Right renal cortex interstitium (tissue), 3 donors: Measurements from ENCODE around the gene RYK. TPM values are rescaled to one million over a fixed set of nuclear protein-coding genes. Genes with fewer than 3 reads are reported as not detected.
"Not testable (repeated sequence)": the region's sequence is repeated elsewhere in the genome, so short reads cannot be mapped to it uniquely, and the experiment has no call there.

ENCODE experiments used
- DNase-seq, 3 donors: peaks; one replicate each; pipeline ENCODE4 v3.0.0-alpha.2; 2013; ENCODE audit warnings: low read depth in 3 of 3, low spot score in 2 of 3
- polyA plus RNA-seq, 3 donors: library from polyadenylated mRNA; unstranded; fragments of 120-200 nt; gene quantifications; one replicate each; pipeline ENCODE4 v1.2.1, GENCODE V29; 2013; ENCODE audit not compliant: insufficient read length in 3 of 3

Gene RYK
- polyA plus RNA-seq, 3 donors: 95.0 to 106 (median 105) TPM

DNA sequence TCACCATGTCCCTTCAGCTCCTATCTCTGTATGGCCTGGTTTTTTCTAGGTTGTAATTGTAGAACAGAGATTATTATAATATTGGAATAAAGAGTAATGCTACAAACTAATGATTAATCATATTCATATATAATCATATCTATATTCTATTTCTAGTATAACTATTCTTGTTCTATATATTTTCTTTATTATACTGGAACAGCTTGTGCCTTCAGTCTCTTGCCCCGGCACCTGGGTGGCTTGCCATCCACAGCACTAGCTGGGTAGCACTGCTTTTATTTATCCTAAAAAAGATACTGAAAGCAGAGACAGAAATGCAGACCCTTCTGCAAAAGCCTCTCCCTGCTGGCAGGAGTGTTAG lies 25.9 kb downstream of the RYK start:
- not testable (repeated sequence) for DNase-seq

DNA sequence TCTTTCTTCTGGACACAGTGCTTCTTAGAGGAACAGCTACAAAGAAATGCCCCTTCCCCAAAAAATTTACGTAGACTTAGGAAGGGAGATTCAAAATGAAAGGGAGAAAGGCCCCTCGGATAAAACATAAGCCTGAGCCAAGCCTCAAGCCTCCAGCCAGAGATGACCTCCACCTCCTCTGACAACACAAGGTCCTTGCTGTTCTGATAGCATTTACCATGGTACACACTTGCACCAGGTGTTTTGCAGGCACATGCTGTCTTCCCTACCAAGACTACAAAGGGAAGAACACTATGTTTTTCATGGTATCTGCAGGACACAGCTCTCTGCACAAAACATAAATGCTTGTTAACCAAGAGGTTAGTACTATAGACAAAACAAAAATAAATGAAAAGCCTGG lies 27.8 kb downstream of the RYK start:
- DNase-seq: no peak

DNA sequence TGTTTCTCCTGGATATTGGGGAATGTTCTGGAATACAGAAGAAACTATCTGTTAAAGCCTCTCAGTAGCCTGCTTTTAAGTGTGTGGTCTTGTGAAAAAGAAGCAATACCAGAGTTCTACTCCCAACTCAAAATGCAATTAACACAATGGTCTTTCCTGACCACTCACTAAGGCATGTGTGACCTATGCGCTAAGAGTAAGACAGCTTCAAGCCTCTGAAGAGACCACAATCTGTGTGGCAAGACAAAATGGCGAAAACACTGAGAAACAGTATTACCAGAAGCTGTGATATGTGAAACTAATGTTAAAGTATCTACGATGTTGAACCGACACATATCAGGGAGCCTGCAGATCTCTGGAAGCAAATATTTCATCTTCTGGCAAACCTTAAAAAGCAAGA lies 33.8 kb downstream of the RYK start:
- DNase-seq: no peak

DNA sequence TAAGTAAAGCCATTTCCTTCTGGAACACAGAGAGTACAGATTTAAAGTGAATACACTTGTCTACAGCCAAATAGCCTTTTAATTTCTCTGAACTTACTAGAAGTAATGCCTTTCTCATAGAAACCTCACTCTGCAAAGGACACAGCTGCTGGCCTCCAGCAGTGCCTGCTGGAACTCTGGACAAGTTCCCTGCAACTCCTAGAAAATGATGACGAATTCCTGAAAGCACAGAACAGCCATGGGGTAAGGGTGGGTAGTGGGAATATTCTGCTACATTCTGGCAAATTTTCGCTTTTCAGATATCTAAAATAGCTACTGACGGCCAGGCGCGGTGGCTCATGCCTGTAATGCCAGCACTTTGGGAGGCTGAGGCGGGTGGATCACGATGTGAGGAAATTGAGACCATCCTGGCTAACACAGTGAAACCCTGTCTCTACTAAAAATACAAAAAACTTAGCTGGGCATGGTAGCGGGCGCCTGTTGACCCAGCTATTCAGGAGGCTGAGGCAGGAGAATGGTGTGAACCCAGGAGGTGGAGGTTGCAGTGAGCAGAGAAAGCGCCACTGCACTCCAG lies 34.4 kb downstream of the RYK start:
- no peak for DNase-seq

DNA sequence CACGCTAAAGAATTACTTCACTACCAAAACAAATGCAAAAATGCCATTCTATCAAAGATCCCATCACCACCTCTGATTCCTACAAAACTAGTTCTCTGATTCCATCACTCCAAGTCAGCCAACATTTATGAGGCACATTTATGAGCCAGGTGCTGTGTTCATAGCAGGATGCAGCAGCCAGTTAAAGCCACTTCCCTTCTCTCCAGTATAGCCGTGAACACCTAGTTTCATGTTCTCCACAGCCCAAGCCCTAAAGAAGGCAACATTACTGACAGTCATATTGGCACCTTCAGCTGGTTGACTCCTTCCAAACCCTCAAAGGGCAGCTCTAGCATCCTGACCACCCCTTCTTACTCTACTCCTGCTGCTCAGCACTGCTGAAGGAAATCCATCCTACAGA lies 36.4 kb downstream of the RYK start:
- no peak for DNase-seq

DNA sequence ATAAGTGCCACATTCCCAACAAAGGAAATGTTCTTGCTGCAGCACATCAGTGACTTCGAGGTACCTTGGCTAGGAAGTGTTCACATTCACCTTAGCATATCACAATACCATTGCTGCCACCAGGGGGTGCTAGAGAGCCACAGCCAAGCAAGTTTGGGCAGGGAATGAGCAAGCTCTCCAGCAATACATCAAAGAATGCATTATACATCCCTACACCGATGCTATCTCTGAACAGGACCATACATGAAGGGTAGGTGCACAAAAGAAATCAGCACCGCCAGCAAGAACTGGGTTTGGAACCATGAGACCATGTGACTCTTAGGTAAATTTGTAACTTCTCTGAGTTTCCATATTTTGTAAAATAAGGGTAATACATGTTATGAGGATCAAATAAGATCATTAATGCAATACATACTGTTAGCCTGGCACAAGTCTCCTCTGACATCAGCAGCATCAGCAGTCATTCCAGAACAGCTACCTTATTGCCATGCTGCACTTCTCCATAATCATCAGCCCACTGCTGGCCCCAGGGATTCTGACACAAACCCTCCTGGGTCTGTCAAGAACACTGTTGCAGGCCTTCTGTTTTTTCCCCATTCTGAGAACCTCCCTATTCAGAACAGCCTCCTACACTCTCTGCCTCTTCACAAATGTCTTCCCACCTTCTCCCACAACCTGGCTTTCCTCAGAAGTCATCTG lies 37.5 kb downstream of the RYK start:
- peak; percentile 51 to 61 (median 53) for DNase-seq

DNA sequence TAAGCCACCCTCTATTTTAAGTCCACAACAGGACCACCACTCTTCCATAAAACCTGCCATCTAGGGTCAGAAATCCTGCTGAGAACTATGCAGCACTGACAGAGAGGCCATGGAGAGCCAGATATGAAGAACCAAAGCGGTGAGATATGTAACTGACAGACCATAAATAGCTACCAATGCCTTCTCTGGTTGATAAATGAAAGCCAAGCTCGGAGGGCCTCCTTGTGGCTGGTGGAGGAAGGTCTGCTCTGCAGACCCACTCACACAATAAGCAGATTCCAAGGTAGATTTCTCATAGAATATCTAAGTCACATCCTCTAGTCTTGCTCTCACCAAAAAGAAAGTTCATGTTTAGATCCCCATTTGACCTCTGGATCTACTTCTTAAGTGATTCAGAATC lies 38.9 kb downstream of the RYK start:
- DNase-seq: no peak

DNA sequence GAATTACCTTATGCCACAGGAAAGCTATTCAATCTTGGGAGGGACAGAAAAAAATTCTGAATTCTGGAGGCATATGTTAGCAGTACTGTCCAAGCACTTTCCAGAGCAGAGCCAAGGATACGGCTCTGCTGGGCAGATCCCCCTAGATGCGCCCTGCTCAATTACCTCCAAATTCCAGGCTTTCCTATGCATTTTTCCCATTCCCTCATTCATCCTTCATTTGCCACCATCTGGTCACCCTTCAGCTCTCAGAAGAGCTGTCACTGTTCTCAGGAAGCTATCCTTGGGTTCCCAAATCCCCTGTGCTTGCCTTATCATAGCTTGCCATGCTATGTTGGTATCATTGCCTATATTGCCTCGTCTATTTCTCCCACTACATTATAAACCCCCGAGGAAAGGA lies 45.2 kb downstream of the RYK start:
- DNase-seq: no peak

DNA sequence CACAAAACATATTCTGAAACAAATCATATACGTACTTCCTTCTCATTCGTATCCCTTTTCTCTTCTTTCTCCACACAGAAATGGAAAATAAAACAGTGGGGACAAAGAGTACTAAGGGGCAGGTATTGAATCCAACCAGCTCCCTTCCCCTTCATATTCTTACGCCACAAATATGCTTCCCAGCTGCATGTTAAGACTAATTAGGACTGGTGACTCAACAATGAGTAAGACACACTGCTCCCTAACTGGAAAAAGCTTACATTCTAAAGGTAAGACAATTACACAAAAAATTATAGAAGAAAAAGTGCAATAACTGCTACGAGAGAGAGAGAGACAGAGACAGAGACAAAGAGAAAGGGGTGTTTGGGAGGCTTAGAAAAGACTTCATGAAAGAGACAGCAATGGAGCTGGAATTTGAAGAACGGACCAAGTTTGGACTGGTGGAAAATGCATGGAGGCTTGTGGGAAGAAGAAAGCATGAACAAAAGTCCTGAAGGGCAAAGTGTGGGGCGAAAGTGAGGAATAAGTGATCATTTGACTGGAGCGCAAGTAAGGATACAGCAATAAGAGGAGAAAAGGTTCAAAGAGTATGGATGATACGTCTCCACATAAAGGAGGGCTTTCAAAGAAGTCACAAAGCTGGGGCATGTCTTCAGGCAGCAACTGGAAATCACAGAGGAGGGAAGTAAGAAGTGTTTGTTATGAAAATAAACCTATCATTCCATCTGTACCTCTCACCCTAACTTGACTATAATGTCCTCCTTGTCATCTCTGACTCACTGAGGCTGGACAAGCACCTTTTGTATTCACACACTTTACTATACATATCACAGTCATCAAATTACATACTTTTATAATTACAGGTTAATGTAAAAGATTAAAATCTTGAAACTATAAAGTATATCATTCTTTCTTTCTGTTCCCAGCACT lies 49.2 kb downstream of the RYK start:
- DNase-seq: no peak

DNA sequence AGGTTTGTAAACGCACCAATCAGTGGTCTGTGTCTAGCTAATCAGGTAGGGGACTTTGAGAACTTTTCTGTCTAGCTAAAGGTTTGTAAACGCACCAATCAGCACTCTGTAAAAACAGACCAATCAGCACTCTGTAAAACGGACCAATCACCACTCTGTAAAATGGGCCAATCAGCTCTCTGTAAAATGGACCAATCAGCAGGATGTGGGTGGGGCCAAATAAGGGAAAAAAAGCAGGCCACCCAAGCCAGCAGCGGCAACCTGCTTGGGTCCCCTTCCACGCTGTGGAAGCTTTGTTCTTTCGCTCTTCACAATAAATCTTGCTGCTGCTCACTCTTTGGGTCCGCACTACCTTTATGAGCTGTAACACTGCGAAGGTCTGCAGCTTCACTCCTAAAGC lies 50.8 kb downstream of the RYK start:
- not testable (repeated sequence) for DNase-seq

DNA sequence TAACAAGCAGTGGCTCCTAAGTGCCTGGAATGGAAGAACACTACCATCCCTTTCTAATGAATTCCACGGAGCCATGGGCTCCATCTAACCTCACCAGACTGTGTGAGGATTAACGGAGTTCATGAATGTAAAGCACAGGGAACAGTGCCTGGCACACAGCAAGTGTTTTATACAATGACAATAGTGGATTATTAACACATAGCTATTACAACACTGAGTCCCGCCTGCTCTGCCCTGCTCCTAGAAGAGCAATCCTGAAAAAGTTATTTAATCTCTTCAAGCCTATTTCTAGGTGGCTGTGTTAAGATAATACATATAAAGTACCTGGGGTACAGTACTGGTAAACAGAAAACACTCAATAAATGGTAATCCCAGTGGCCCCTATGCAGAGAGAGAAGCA lies 51.4 kb downstream of the RYK start:
- DNase-seq: no peak

DNA sequence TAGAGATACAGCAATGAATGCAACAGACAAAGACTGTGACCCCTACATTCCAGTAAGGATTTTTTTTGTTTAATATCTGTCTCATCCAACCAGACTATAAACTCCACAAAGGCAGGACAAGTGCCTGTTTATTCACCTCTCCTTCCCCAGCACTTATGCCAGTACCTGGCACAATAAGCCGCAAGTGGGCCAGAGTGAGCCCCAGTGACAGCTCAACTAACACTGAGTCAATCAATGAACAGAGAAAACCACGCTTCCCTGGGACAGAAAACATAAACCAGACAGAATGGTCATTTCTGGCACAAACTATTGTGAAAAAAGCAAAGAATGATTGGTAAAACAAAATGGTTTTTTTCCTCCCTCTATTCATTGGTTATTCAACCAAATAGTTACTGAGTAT lies 52.2 kb downstream of the RYK start:
- DNase-seq: no peak

DNA sequence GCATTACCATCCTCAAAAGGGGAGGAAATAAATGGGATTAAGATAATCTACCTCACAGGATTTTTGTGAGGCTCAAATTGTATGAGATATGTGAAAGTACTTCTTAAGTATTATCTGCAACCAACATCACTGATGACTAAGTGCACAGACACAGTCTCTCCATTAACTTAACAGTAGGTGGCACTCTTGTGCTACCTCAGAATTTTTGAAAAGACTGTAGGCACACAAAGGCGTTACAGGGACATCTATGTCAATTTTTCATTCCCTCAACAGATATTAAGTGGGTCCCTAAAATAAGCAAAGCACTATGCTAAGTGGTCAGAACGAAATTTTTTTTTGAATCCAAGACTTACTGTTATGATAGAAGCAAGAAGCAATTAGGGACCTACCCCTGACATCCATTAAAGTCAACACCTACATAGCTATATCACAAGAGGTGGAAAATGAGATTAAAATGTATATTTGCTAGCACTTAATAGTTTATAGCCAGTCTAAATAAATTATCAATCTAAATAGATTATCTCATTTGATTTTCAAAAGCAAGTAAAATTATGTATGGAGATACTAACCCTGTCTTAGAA lies 52.9 kb downstream of the RYK start:
- DNase-seq: peak; percentile 12 to 29 (median 21)

DNA sequence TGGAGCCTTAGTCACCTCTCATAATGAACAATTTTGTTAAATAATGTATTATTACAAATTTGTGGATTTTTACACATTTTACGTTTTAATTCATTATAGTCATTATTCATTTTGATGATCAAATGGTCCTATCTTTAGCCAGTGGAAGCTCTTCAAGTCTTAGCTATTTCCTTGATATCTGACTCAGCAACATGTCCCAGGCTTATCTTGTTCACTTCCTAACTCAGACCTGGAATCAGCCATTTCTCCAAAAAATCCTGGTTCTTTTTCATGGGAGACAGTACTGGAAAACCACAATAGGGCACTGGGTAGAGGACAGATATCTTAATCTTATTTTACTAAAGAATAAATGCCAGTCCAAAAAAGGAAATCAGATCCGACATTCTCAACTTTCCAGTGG lies 56.4 kb downstream of the RYK start:
- DNase-seq: no peak

DNA sequence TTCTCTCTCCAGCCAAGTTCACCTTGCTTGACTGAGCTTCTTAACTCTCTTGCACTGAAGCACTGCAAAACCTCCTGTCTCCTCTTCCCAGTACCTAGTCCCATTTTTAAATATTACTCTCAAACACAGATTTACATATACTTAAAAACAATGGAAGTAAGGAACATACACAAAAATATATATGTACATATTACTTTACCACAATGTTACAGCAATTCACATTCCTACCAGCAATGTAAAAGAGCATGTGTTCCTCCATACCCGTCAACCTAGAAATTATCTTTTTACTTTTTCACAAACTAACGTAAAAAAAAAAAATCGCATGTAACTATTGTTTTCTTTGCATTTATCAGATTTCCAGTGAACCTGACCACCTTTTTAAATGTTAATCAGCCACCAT lies 60.4 kb downstream of the RYK start:
- DNase-seq: no peak

DNA sequence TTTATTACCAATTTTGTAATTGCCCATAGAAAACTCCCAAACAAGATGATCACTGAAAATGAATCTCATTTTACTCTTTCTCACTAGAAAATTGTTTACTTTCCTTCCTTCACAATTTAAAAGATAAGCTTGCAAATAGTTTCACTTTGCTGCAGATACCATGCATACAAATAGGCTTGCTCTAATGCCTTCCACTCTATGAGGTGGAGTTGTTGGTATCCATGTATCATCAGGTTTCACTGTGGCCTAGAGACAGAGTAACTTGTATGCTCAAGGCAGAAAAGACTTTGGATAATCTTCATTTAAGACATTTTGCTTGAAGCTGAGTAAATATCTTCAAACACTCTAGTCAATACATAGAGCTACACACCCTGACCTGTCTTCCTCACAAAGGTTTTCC lies 60.8 kb downstream of the RYK start:
- DNase-seq: no peak

DNA sequence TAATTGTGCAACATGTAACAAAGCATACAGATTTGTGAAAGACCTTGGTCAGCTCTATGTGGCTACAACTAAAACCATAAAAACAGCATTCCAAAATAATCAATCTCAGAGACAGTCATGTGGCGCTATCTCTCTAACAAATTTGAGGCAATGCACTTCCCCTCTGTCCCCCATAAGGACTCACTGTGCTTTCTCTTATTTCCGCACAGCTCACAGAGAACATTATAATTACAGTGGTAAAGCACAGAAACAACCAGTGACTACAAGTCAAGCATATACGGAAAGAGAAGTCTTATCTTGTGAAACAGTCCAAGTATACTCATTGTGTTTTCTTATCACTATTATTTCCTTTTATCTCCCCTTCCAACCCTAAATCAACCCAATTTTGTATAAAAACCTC lies 64.3 kb downstream of the RYK start:
- DNase-seq: no peak

DNA sequence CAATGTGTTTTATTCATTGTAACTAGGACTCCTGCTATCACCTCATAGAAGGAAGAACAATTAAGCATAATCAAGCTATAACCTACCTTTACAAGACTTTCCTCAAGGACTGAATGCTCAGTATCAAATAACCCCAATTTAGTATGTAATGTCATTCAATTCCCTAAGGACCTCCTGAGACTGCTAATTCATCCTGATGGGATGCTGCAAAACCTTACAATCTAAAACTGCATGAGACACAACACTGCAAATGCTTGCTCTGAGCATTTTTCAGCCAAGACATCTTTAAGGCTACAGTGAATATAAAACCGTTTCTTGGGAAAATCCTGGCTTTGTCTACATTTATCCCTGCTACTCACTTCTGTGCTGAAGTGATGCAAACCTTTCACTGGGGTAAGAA lies 69.9 kb downstream of the RYK start:
- no peak for DNase-seq

DNA sequence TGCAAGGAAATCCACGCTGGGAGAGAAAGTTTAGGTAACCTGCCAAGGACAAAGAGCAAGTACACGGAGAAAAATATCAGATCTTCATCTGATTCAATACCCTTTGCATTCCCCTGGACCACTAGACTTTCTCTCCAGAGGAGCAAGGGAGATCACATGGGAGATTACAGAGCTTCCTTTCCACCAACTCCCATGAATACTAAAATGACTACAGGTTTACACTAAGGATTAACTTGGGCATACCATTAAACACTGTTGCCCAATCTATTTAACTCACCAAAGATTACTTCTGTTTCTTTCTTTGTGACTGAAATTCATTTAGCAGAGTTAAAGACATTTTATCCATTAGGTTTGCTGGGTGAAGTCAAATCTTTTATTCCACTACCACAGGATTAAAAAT lies 71.2 kb downstream of the RYK start:
- no peak for DNase-seq

DNA sequence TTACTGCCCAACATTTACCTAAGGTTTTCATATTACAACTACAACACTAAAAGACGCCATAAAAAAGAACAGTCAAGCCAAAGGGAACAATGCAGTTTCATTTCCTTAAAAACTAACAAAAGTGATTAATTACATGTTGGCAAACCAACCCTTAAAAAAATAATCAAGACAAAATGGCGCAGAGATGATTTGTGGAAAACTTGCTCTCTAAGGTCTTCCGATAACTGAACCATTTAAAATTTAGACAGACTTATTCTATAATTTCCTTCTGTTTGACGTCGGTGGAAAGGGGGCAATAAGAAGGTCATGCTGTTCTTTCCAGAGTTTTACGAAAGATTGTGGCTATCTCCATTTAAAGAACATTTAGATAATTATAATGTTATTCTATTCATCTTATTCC lies 87.6 kb downstream of the RYK start:
- DNase-seq: peak in 2 of 3 donors; percentile 10 to 24

DNA sequence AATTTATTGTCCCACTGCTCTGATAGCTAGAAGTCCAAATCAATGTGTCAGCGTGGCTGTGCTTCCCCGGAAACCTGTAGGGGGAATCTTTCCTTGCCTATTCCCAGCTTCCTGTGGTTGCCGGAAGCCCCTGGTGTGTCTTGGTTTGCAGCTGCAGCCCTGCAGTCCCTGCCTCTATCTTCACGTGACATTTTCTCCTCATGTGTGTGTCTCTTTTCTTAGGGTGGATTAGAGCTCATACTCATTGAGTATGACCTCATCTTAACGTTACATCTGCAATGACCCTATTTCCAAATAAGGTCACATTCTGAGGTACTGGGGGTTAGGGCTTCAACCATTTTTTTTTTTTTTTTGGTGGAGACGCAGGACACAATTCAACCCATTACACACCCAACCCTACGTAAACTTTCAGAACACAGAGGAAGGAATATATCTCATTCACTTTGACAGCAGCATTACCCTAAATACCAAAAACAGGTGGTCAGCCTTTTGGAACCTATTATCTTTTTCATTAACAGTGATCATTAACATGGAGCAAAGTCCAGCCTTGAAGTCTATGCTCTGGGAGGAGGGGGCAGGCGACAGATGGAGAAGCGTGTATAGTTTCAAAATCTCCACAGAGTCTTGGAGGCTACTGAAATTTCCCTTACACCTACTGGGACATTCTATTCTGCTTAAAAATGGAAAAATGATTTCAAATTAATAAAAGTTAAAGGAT lies 88.6 kb downstream of the RYK start:
- no peak for DNase-seq
